Stimulated activated CD4-positive, alpha-beta T cell treated with anti-CD3 and anti-CD28 coated beads, TNF-alpha, amount 100 ng/mL, for 4 hours (primary cell): ENCODE data around the gene TSEN34.
"Not testable (repeated sequence)": the region's sequence is repeated elsewhere in the genome, so short reads cannot be mapped to it uniquely, and the experiment has no call there.

Experiments
- DNase-seq, 3 experiments: peaks; one replicate each; pipeline ENCODE4 v3.0.0-alpha.2; 2020; ENCODE audit warnings: low read depth in 3 of 3

Gene TSEN34

GRCh38 chr19:54186934-54187381 lies 4.2 kb upstream of the TSEN34 start:
- DNase-seq: no peak

- DNase-seq: peak in 2 of 3 experiments; percentile 37 to 56
These were observed 2.8 kb upstream of the TSEN34 start for GRCh38 chr19:54188215-54188871.

- DNase-seq: no peak
These were observed 1.9 kb upstream of the TSEN34 start, which contains the start of gene MBOAT7 for GRCh38 chr19:54189145-54189734. Gene MBOAT7 (minus strand): TSS chr19:54189580. CDS start chr19:54188508, 1,072 bp downstream.

GRCh38 chr19:54189735-54190502 lies 1.2 kb upstream of the TSEN34 start:
- peak; percentile 99 to 100 (median 100) for DNase-seq

- peak; percentile 99 to 100 (median 100) for DNase-seq
These were observed 551 bp upstream of the TSEN34 start for GRCh38 chr19:54190503-54191010.

- no peak for DNase-seq
These were observed 824 bp downstream of the TSEN34 start for GRCh38 chr19:54191811-54192453.

- no peak for DNase-seq
These were observed 1.9 kb downstream of the TSEN34 start for GRCh38 chr19:54193011-54193410.

GRCh38 chr19:54194463-54194862 lies 3.4 kb downstream of the TSEN34 start:
- DNase-seq: not testable (repeated sequence)

- no peak for DNase-seq
These were observed 5.4 kb downstream of the TSEN34 start for GRCh38 chr19:54196536-54196935.

GRCh38 chr19:54197121-54197520 lies 6.0 kb downstream of the TSEN34 start:
- no peak for DNase-seq

- no peak for DNase-seq
These were observed 8.3 kb downstream of the TSEN34 start for GRCh38 chr19:54199401-54199800.

- no peak for DNase-seq
These were observed 10.1 kb downstream of the TSEN34 start for GRCh38 chr19:54201172-54201701.

- no peak for DNase-seq
These were observed 10.9 kb downstream of the TSEN34 start for GRCh38 chr19:54201980-54202379.

GRCh38 chr19:54203151-54203611 lies 12.1 kb downstream of the TSEN34 start:
- no peak for DNase-seq

- no peak for DNase-seq
These were observed 13.8 kb downstream of the TSEN34 start for GRCh38 chr19:54204767-54205468.

- no peak for DNase-seq
These were observed 15.1 kb downstream of the TSEN34 start for GRCh38 chr19:54206030-54206830.

- no peak for DNase-seq
These were observed 15.7 kb downstream of the TSEN34 start for GRCh38 chr19:54206831-54207177.

- not testable (repeated sequence) for DNase-seq
These were observed 16.1 kb downstream of the TSEN34 start for GRCh38 chr19:54207193-54207592.

- no peak for DNase-seq
These were observed 16.5 kb downstream of the TSEN34 start for GRCh38 chr19:54207676-54207982.
